Measurements from ENCODE around the gene TMEM168.

Gene TMEM168

GRCh38 chr7:112759905-112760304 is 30.3 kb downstream of the TMEM168 start:
- no peak for TF ChIP-seq GATA2 (IDR thresholded peaks at IDR 0.05; ENCODE audit: low read depth, low read length)

GRCh38 chr7:112757337-112757736 is 32.9 kb downstream of the TMEM168 start:
- no peak for TF ChIP-seq GATA2 (IDR thresholded peaks at IDR 0.05; ENCODE audit: low read depth, low read length)
- no peak for TF ChIP-seq GATA3 (IDR thresholded peaks at IDR 0.05; ENCODE audit: low read depth, low read length)

- TF ChIP-seq GATA2 (IDR thresholded peaks at IDR 0.05; ENCODE audit: low read depth, low read length) (no peak), GATA3 (IDR thresholded peaks at IDR 0.05; ENCODE audit: low read depth, low read length) (no peak)
Measured at GRCh38 chr7:112753298-112753697, 36.9 kb downstream of the TMEM168 start.

GRCh38 chr7:112752576-112752975 is 37.6 kb downstream of the TMEM168 start:
- no peak for TF ChIP-seq GATA2 (IDR thresholded peaks at IDR 0.05; ENCODE audit: low read depth, low read length)
- TF ChIP-seq GATA3 (IDR thresholded peaks at IDR 0.05; ENCODE audit: low read depth, low read length) = no peak

- TF ChIP-seq GATA3 (IDR thresholded peaks at IDR 0.05; ENCODE audit: low read depth, low read length) (no peak), GATA2 (IDR thresholded peaks at IDR 0.05; ENCODE audit: low read depth, low read length) (no peak)
Measured at GRCh38 chr7:112749775-112750174, 40.4 kb downstream of the TMEM168 start.

- TF ChIP-seq GATA2 (IDR thresholded peaks at IDR 0.05; ENCODE audit: low read depth, low read length) (no peak), GATA3 (IDR thresholded peaks at IDR 0.05; ENCODE audit: low read depth, low read length) (no peak)
Measured at GRCh38 chr7:112748381-112748780, 41.8 kb downstream of the TMEM168 start.

- no peak for TF ChIP-seq GATA3 (IDR thresholded peaks at IDR 0.05; ENCODE audit: low read depth, low read length)
- no peak for TF ChIP-seq GATA2 (IDR thresholded peaks at IDR 0.05; ENCODE audit: low read depth, low read length)
Measured at GRCh38 chr7:112745635-112746034, 44.6 kb downstream of the TMEM168 start.

GRCh38 chr7:112744818-112745217 is 45.4 kb downstream of the TMEM168 start:
- TF ChIP-seq GATA2 (IDR thresholded peaks at IDR 0.05; ENCODE audit: low read depth, low read length) (no peak), GATA3 (IDR thresholded peaks at IDR 0.05; ENCODE audit: low read depth, low read length) (no peak)

- TF ChIP-seq GATA2 (IDR thresholded peaks at IDR 0.05; ENCODE audit: low read depth, low read length) = no peak
- TF ChIP-seq GATA3 (IDR thresholded peaks at IDR 0.05; ENCODE audit: low read depth, low read length) = no peak
Measured at GRCh38 chr7:112743811-112744210, 46.4 kb downstream of the TMEM168 start.

GRCh38 chr7:112740667-112741066 is 49.5 kb downstream of the TMEM168 start:
- no peak for TF ChIP-seq GATA3 (IDR thresholded peaks at IDR 0.05; ENCODE audit: low read depth, low read length)
- TF ChIP-seq GATA2 (IDR thresholded peaks at IDR 0.05; ENCODE audit: low read depth, low read length) = no peak

GRCh38 chr7:112739436-112740180 is 50.6 kb downstream of the TMEM168 start:
- TF ChIP-seq GATA2 (IDR thresholded peaks at IDR 0.05; ENCODE audit: low read depth, low read length) (no peak), GATA3 (IDR thresholded peaks at IDR 0.05; ENCODE audit: low read depth, low read length) (no peak)

GRCh38 chr7:112735261-112735660 is 54.9 kb downstream of the TMEM168 start:
- TF ChIP-seq GATA3 (IDR thresholded peaks at IDR 0.05; ENCODE audit: low read depth, low read length) (no peak), GATA2 (IDR thresholded peaks at IDR 0.05; ENCODE audit: low read depth, low read length) (no peak)

GRCh38 chr7:112726076-112726475 is 64.1 kb downstream of the TMEM168 start:
- no peak for TF ChIP-seq GATA2 (IDR thresholded peaks at IDR 0.05; ENCODE audit: low read depth, low read length)
- no peak for TF ChIP-seq GATA3 (IDR thresholded peaks at IDR 0.05; ENCODE audit: low read depth, low read length)

- no peak for TF ChIP-seq GATA2 (IDR thresholded peaks at IDR 0.05; ENCODE audit: low read depth, low read length)
- no peak for TF ChIP-seq GATA3 (IDR thresholded peaks at IDR 0.05; ENCODE audit: low read depth, low read length)
Measured at GRCh38 chr7:112723416-112723815, 66.8 kb downstream of the TMEM168 start.

- TF ChIP-seq GATA2 (IDR thresholded peaks at IDR 0.05; ENCODE audit: low read depth, low read length) (no peak), GATA3 (IDR thresholded peaks at IDR 0.05; ENCODE audit: low read depth, low read length) (no peak)
Measured at GRCh38 chr7:112721366-112721765, 68.8 kb downstream of the TMEM168 start.

GRCh38 chr7:112715525-112715924 is 74.7 kb downstream of the TMEM168 start:
- no peak for TF ChIP-seq GATA2 (IDR thresholded peaks at IDR 0.05; ENCODE audit: low read depth, low read length)
- no peak for TF ChIP-seq GATA3 (IDR thresholded peaks at IDR 0.05; ENCODE audit: low read depth, low read length)
